Uterus (tissue), 2 donors: ENCODE results near the gene TMEM82.

Experiments
- CTCF ChIP-seq, 4 experiments: fragments of 200-600 bp in 2 of 4; fragments of 450-650 bp in 2 of 4; sonication (generic) in 2 of 4; IDR thresholded peaks; one replicate each; pipeline ENCODE4 v1.5.1; 2016 to 2019; ENCODE audit warnings: antibody characterized with exemption in 4 of 4, mild to moderate bottlenecking in 2 of 4, moderate library complexity in 1 of 4
- POLR2A ChIP-seq, 2 donors: fragments of 450-650 bp; IDR thresholded peaks; one replicate each; pipeline ENCODE4 v1.6.1; 2016; ENCODE audit warnings: antibody characterized with exemption in 2 of 2, mild to moderate bottlenecking in 1 of 2, moderate library complexity in 1 of 2

GRCh38 chr1:15722411-15722810, 19.9 kb upstream of the TMEM82 start:
- TF ChIP-seq CTCF (IDR thresholded peaks at IDR 0.05) (no peak), POLR2A (IDR thresholded peaks at IDR 0.05) (no peak)
